AG08396 (cell line): ENCODE data around the gene CLDN1.

Experiments used
- DNase-seq: peaks from one replicate; pipeline ENCODE4 v3.0.0; 2012; ENCODE audit warnings: low spot score, mixed read lengths

The CLDN1 gene, protein sequence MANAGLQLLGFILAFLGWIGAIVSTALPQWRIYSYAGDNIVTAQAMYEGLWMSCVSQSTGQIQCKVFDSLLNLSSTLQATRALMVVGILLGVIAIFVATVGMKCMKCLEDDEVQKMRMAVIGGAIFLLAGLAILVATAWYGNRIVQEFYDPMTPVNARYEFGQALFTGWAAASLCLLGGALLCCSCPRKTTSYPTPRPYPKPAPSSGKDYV

DNA sequence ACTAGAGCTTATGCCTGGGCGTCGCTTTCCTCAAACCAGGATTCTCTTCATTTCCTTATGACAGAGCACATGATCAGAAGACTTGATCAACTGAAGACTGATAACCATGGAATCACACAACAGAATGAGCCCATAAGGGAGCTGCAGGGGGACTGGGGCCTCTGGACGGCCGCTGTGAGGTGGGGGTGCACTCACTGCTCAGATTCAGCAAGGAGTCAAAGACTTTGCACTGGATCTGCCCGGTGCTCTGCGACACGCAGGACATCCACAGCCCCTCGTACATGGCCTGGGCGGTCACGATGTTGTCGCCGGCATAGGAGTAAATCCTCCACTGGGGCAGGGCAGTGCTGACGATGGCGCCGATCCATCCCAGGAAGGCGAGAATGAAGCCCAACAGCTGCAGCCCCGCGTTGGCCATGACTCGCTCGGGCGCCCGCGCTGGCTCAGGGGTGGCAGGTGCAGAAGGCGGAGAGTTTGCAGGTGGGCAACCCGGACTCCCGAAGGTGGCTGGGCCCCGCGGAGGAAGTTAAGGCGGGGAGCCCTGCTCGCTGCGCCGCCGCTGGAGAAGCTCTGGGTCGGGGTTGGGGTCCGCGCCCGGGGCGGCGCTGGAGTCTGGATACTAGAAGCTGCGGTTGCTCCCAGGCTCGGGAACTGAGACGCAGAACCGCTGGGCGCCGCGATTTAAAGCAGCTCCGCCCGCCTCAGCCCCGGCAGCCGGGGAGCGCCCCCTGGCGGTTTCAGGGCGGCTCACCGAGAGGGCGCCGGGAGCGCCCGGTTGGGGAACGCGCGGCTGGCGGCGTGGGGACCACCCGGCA, at the start of gene CLDN1:
CLDN1 (minus strand) TSS at position 658 of the 815 bp plus-strand sequence; CDS start at position 418, 240 bp downstream.
- DNase-seq: peak; percentile 92

DNA sequence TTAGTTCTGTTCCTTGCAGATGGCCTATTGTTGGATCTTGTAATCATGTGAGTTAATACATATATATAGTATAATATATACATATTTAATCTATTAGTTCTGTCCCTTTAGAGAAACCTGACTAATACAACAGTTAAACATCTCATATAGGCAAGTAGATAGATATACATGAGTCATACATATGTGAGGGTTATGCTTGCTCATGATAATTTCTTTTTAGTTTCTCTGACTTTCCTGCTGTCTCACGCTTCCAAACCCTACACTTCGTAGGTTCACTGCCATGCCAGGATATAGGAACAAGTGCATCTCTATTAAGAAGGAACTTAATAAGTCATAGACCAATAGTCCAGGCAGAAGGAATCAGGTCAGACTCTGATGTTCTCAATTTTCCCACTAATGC, 48.9 kb upstream of the CLDN1 start:
- DNase-seq: no peak

DNA sequence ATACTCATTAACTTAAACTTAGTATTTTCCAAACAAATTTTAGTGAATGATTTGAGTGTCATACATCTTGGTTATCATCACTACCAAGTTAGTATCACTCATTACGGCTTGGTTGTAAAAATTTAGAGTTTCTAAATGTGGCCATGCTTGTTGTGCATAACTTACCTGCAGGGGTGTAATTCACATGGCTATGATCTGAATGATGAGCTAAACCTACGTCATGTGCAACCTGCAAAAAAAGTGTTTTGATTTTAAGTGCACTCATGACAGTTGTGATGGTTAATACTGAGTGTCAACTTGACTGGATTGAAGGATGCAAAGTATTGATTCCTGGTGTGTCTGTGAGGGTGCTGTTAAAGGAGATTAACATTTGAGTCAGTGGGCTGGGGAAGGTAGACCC, 48.1 kb upstream of the CLDN1 start:
- no peak for DNase-seq

DNA sequence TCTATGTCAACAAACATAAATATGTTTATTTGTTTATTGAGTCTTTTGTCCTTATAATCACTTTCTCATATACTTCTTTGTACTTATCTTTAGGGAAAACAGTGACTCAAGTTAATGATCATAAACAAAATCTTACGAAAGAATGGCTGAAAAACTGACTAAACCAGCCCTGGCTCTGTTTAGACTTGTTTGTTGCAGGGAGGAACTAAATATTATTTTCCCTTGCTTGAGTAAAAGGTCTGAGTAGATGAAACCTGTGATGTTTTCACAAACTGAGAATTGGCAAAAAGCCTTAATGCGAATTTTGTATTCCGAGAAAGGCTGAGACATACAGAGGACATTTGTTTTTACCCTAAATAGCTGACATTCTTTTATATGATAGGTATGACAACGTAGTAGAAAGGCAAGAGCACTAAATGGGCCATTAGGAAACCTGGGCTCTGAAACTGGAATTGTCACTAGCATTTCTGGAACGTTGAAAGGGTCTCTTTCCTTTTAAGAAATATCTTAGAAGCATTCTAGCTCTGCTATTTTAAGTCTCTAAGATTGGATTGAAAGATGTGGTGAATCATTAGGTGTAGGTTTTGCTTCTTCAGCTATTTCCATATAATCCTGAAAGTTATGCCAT, 47.5 kb upstream of the CLDN1 start:
- DNase-seq: no peak

DNA sequence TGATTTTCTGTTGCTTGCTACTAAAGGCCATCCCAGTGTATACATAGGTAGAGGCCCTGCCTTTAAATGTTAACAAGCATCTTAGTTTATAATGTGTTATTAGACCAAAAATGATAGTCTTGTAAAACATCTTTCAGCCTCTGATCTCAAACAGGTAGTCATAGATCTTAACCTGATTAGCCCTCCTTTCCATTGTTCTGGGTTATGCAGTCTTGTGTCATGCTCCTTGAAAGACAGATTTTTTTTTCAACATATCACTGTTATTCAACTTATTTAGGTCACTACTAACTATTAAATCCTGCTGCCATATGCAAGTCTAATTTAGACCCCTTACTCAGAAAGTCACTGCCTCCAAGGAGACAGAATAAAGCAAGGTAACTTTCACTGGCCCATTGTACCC, 46.6 kb upstream of the CLDN1 start:
- no peak for DNase-seq

DNA sequence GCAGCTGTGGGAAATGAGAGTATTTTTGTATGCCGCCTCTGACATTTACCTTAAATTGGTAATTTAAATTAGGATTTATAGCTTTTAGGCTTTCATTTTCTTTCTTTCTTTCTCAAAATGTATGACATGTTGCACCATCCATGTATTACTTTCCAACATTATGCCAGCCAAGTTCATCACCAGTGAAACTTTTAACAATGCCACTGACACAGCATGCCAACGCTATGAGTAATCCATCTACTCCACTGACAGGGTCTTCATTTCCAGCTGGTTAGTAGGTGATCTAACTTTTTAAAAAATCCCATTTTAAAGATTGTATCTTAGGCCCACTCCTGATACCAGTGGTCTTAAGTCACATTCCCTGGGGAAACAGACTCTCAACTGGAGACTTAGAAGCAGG, 43.9 kb upstream of the CLDN1 start:
- DNase-seq: no peak

DNA sequence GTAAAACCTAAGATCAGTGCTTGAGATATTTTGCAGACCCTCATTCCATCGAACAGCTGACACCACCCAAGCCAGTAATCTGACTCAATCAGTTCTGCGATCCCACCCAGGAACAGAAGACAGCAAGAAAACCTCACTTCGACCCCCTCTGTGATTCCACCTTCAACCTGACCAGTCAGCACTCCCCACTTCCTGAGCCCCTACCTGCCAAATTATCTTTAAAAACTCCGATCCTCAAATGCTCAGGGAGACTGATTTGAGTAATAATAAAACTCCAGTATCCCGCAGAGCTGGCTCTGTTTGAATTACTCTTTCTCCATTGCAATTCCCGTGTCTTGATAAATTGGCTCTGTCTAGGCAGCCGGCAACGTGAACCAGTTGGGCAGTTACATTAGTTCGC, 40.0 kb upstream of the CLDN1 start:
- DNase-seq: no peak

DNA sequence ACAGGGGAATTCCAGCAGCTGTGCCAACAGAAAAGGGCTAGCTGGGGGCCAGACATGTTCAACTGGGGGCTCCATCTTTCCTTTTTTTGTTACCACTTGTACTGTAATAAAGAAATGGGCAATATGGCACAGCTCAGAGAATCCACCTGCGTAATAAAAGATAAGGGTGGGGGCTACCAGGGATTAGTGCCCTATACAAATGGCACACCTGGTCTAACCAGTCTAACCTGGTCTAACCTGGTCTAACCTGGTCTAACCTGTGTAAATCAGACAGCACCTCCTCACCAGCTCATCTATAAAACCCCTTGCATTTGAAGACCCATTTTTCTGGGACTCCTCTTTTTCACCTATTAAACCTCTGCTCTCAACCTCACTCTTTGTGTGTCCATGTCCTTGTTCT, 39.5 kb upstream of the CLDN1 start:
- DNase-seq: no peak

DNA sequence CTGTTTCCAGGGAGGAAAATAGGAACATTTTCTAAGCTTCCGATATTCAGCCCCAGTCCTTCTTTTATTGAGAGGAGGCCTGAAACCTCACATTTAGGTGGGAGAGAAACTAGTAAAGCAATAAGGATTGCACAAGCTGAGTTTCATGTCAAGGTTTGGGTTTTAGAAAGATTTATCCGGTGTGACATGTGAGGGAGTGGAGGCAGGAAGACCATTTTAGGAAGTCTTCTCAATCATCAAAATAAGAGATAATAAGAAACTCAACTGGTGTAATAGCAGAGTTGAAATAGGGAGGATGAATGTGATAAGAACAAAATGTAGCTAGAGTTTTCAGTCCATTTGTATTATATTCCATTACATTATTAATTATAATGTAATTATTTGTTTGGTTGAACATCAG, 38.0 kb upstream of the CLDN1 start:
- DNase-seq: no peak

DNA sequence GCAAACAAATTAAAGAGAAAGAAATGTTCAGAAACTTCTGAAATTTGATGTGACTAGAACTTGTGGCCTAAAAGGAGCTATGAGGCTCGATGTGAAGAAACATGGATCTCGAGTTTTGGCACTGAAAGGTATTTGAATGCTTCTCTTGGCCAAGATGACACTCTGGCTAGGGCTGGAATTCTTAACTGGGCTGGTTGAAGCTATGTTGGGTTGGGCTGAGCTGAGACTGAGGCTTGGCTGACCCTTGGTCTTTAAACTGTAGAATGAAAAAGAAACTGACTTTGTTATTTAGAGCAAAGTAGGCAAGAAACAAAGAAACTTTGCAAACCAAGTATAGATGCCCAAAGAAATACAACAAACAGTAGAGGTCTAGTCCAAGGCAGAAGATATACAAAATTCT, 37.6 kb upstream of the CLDN1 start:
- DNase-seq: no peak

DNA sequence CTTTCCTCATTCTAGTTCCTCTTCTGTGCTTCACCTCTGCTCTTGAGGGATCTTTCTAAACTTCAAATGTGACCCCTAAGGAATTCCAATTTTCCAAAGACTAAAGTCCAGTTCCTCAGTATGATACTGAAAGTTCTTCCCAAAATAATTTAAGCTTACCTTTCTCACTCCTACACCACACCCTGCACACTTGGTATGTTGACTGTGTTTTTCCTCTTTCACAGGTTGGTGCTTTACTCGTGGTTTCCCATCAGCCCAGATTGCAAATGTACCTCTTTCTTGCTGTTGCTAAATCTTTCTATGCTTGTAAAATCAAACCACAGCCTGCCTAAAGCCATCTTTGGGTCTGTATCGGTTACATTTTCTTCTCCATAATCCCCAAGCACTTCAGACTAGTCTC, 35.2 kb upstream of the CLDN1 start:
- DNase-seq: no peak

DNA sequence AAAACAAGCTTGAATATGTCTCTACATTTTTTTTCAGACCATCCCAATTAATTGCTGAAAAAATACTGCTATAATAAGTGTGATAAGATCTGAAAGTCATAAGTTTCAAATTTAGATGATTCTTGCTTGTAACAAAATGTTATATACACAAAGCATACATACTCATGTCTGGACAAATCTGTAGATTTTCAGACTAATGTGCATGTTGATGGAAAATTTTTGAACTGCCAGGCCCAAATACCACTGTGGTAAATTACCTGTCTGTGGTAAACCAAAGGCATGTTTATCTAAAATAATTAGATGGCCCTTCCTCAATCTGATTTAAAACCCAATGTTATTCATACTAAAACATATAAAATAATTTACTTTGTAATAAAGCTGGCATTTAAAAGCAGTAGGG, 34.0 kb upstream of the CLDN1 start:
- DNase-seq: no peak

DNA sequence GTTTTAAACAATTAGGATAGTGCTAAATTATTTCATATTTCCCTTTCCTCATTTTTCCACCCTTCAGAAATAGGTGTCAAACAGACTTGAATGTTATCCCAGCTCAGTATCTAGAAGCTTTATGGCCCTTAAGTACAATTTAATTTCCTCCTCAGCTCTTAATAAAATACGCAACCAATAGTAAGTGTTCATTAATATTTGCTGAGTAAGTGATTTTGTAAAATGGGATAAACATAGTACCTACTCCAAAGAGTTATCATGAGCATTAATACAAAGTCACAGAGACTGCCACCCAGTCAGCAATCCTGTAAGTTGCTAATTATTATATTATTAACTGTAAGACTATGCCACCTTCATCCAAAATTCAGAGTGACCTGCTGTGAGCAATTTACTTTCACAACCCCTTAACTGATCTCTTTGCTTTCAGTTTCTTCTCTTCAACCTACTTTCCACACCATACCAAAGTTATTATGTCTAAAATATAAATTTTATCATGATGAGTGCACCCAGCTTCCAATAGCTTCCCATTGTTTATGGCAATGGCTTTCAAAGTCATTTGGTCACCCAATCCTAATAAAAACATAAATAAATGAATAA, 30.7 kb upstream of the CLDN1 start:
- DNase-seq: no peak

DNA sequence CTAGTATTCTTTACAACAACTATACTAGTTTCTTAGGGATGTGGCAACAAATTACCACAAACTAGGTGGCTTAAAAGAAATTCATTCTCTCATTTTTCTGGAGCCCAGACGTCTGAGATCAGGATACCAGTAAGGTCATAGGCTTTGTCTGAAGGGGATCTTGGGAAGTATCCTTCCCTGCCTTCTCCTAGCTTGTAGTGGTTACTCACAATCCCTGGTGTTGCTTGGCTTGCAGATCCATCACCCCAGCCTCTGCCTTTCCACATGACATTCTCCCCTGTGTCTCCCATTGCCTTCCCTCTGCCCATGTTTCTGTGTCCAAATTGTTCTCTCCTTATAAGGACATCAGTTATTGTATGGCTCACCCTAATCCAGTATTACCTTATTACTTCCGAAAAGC, 24.3 kb upstream of the CLDN1 start:
- no peak for DNase-seq

DNA sequence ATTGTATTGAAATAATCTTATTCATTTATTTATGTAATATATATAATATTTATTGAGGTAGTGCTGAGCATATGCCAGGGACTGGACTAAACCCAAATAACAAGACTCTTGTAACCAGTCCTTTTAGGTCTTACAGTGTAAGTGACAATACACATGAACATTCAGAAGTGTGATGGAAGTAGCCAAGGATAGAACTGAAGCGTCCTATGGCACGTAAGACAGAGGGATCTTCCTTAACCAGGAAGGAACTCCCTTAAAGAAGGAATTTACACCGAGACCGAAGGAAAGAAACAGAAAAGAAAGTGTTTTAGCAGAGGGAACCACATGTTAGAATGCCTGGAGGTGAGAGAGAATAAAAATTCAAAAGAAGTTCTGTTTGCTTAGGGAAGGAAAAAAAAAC, 23.6 kb upstream of the CLDN1 start:
- DNase-seq: no peak

DNA sequence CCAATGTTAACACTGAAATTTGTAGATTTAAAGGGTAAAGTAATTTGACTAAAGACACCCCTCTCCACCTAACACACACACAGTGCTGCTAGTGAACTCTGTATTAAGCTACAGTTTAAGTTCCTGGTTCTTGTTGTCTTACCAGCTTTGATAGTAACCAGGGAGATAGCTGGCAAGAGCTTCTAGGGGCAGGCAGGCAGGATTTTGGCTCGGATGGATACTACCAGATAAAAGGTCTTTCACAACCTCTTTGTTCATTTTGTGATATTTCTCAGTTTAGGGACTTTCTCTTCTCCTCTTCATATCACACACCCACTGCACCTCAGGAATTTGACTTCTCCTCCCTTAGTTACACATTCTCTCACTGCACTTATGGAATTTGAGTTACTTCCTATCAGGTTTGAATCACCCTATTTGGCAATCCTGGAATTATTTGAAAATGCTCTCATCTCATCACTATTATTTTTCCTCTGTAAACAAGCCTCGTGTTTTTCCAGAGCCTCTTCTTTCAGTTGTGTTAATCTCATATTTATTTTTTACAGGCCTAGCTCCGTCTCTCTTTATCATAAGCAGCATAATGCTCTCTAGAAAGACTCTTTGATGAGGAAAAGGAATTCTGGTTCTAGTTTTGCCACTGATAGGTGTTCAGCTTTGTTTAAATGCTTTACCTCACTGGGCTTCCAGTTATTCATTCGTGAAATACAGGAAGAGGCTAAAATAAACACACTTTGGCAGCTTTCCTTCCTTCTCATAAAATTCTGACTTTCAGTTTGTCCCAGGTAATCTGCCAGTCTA, 23.0 kb upstream of the CLDN1 start:
- peak; percentile 47 for DNase-seq

DNA sequence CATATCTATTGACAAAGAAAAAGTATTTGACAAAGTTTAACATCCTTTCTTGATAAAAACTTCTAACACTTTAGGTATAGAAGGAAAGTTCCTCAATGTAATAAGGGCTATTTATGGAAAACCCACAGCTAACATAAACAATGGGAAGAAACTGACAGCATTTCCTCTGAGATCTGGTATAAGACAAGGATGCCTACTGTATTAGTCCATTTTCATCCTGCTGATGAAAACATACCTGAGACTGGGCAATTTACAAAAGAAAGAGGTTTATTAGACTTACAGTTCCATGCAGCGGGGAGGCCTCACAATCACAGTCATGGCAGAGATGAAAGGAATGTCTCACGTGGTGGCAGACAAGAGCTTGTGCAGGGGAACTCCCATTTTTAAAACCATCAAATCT, 17.8 kb upstream of the CLDN1 start:
- no peak for DNase-seq

DNA sequence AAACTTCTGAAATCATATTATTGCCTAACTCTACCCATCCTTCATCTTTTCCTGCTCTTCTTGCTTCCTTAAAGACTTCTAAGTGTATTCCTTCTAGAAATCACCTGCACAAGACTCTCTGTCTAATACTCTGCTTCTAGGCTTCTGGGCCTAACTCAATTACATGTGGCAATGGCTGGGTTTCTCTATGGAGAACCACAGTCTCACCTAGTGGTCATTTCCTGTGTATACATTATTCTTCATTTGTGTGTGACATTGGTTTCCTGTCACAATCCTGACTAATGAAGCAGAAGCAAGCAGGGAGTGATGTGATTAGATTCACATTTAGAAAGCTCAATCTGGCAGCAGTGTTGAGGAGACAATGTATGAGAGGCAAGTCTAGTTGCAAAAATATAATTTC, 16.9 kb upstream of the CLDN1 start:
- no peak for DNase-seq

DNA sequence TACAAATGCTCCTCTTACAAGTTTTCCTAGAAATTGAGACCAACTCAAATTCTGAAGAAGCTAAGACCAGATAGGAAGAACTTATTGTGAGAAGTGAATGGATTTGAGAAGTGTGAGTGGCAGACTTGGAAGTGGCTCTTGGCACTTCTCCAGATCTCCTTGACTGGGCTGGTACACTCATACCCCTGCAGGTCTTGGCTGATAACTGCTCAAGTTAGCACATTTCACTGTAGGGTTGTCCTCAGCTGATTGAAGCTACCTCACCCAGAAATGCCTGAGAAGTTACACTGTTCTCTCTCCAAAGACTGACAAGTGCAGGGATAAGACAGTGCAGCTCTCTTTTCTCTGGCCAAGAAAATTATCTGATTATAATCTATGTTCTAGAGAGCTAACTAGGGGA, 16.5 kb upstream of the CLDN1 start:
- no peak for DNase-seq

DNA sequence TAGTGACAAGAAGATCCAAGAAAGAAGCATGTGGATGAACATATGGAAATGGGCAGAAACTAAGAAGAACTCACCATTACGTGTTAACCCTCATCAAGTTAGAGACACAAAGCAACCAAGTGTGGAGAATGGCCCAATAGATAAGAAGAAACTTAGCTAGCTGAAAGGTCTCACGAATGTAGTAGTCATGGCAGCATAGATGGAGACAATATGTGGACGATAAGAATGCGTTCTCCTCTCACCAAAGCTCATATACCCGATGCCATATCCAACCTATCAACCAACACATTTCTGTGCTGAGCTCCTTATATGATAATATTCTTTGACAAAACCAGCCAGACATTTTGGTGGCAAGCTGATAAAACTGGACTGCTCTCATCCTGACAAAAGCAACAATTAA, 15.1 kb upstream of the CLDN1 start:
- DNase-seq: no peak

DNA sequence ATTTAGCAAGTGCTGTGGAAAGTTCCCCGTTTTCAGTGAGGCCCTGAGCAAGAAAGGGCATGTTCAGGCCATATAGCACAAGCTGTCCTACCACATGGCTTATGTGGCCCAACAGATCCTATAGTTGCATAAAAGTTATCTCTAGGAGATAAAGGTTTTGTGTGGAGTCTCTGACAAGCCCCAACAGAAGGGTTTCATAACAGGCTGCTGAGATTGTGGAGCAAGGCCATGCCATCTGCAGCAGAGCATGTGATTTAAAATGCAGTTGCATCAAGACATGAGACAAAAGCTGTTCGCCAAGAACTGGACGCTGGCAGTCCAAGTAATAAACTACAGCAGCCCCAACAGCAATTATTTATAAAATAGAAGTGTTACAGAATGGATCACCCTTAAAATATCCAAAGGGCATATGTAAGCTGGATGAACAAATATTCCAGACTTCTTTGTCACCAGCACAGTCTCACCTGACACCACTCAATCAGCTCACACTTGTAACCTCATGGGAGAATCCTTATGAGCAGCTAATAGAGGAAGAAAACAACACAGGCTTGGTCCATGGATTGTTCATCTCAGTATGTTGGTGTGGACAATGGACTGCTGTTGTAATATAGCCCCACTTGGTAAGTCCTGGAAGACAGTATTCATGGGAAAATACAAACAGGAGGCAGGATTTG, 14.4 kb upstream of the CLDN1 start:
- DNase-seq: no peak

DNA sequence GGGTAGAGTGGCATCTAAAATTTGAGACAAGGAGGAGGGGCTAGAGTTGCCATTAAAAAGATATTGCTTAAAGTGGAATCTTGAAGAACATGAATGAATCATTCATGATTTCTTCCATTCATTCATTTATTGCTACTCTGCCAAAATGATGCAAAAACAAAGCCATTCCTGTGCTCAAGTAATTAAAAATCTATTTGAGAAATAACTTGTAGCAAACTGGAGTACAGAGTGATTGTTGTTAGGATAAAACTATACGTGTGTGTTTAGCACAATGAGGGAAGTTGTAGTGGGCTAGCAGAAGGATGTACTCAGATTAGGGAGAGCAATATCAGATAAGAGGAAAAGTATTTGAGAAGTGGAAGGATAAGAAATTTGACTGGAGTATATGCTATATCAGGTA, 11.7 kb upstream of the CLDN1 start:
- no peak for DNase-seq
